ENCODE data around the gene PPIL6. TPM values are rescaled to one million over a fixed set of nuclear protein-coding genes. Genes with fewer than 3 reads are reported as not detected.

The PPIL6 gene
- total RNA-seq, 1 experiment from 2014 or later: 0.05 TPM

DNA sequence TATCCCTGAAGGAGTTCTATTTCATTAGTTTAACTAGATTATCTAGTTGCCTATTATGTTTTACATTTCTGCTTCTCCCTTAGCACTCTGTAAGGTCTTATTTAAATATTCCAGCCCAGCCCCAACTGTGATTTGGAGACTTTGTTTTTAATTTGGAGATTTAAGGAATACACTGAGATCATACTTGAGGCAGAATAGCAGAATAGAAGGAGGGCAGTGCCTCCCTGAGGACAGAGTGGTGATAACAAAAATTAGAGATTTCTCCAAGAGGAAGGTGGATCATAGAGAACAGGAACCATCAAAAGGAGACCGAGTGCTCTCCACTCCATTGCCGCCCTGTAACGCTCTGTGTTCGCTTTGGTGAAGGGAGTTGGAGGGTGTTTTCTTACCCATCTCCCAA, 43.4 kb downstream of the PPIL6 start:
- DNase-seq (ENCODE audit: low read depth): no peak

DNA sequence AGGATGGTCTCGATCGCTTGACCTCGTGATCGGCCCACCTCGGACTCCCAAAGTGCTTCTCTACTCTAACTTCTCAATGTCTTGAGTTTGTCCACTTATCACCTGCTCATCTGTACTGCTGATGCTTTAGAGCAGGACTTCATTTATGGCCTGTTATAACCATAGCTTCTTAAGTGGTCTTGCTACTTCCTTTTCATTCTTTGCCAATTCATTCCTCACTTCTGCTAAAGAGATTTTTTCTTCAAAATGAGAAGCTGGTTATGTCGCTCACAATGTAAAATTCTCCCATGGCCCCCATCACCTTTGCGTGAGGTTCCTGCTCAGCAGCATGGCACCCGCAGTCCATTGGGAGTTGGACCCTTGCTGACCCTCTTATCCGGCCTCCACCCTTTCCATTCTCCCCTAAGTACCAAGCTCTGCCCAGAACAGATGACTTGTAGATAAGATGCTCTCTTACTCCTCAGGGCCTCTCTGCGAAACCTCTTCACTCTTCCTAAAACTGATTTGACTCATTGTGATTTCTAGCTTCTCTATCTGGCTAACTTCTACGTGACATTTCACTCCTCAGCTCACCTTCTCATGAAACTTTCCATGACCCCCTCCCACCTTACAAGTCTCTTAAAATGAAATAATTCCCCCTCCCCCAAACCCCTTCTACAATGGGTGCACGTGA, 44.2 kb downstream of the PPIL6 start:
- no peak for DNase-seq (ENCODE audit: low read depth)

DNA sequence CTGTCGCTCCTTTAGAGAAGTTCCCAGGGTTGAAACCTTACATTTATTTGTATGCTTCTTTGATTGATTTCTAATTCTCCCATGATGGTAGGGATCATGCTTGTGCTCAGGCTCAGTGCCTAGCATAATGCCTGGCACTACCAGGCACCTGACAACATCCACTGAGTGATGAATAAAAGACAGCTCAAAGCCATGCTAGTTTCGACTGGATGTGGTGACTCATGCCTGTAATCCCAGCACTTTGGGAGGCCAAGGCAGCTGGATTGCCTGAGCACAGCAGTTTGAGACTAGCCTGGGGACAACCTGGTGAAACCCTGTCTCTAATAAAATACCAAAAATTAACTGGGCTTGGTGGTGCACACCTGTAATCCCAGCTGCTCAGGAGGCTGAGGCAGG, 46.5 kb downstream of the PPIL6 start:
- peak; percentile 69 for DNase-seq (ENCODE audit: low read depth)

DNA sequence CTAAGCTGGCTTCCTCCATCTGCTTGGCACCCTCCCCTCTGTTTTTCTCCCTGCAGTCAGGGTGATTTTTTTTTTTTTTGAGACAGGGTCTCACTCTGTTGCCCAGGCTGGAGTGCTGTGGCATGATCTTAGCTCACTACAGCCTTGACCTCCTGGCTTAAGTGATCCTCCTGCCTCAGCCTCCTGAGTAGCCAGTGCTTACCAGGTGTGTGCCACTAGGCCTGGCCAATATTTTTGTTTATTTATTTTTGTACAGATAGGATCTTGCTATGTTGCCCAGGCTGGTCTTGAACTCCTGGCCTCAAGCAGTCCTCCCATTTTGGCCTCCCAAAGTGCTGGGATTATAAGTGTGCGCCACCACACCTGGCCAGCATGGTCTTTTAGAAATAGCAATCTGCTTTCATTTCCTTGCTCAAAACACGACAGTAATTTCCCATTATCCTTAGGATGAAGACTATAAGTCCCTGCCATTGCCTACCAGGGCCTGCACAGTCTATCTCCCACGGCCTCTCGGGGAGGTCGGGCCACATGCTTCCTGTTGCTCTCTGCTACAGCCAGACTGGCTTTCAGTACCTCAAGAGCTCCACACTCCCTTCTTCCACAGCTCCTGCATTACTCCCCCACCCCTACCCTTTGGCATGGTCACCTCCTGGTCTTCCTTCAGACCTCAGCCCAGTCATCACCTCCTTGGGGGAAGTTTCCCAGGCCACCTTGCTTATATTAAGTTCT, 47.1 kb downstream of the PPIL6 start:
- DNase-seq (ENCODE audit: low read depth): no peak

DNA sequence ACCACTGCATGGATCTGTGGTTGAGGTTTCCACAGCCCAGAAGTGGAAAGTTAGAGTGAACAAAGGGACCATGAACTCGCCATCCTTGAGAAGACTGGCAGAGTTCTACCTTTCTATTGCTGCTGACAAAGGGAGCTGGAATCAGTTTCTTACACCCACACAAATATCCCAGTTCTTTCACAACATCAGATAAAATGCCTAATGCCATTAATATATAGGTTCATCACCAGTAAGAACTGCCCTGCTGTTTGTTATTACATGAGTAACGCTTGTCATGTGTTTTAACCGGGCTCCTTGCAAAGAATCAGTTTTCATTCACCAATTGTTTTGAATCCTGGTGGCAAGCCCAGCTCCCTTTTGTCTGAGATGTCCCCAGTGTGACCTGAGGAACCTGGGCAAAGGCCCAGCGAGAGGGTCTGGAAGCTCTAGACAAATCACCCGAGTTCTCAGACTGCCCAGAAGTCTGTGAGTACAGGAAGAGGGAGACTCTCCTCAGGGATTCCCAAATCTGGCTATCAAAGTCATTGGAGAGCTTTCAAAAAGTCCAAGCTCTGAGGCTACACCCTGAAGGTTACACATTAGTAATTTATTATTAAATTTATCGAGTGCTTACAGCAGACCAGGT, 50.7 kb downstream of the PPIL6 start:
- no peak for DNase-seq (ENCODE audit: low read depth)

DNA sequence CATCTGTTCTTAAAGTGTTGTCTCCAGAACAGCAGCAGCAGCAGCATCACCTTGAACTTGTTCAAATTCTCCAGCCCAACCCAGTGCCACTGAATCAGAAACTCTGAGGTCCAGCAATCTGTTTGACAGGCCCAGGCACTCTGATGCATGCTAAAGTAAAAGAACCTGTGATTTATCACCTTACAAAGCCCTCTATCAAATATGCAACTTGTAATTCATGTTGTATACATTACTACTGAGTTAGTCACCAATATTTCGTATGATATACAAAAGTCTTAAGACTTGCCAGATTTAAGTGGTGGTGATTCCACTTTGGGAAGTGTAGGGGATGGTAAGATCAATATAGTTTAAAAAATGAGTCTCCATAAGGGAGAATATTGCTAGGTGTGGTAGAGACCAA, 52.2 kb downstream of the PPIL6 start:
- DNase-seq (ENCODE audit: low read depth): no peak

DNA sequence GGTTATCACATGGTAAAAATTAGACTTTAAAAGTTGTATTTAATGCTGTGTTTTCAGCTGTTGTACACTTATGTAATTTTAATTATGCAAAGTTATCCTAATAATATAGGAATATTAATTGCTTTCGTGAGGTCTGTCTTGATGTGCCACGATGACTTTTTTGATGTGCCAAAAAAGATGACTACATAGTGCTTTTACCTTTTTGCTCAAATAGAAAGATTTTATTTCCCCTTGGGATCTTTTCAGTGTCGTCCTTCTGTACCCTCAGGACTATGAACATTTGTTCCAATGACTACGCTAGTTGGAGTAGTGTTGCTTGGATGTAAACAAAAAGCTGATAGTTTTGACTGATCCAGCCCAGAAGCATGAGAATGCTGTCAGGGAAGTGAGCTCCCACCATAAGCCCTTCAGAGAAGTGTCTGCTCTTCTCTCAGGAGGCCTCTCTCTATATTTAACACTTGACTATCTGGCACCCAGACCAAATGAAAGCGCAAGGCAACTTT, 56.9 kb downstream of the PPIL6 start:
- DNase-seq (ENCODE audit: low read depth): no peak

DNA sequence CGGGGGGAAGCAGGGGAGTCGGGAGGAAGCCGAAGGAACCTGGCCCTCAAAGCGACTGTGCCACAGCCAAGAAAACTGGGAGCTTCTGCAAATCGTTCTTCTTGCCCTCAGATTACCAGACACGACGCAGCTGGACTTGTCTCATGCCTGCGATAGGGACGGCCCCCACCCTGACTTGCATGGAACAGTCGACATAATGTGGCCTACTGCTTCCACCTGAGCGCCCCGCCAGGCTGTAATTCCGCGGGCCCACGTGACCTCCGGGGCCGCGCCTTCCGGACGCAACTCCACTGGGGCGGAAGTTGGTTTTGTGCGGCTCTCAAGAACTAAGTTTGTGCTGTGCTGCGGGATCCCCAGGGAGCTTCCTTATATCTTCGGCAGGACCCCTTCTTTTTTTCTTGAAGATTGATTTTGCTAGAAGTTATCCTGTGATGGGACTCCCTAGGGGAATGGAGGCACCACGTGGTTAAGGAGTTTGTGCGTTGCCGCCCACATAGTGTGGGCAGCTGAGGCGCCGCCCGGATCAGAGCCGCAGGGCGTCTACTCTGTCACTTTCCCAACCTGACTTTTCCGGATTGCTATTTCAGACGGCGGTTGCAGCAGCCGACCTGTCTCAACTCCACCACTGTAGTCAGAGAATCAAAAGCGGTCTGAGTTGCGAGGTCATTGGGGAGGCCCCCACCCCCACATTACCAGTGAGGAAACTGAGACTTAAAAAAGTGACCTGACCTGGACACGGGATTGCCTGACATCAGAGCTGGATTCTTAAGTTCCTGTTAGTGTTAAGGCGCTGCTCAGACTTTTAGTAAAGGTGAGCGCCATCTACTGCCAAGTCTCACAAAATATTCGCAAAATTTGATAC, 57.6 kb downstream of the PPIL6 start:
- peak; percentile 89 for DNase-seq (ENCODE audit: low read depth)

DNA sequence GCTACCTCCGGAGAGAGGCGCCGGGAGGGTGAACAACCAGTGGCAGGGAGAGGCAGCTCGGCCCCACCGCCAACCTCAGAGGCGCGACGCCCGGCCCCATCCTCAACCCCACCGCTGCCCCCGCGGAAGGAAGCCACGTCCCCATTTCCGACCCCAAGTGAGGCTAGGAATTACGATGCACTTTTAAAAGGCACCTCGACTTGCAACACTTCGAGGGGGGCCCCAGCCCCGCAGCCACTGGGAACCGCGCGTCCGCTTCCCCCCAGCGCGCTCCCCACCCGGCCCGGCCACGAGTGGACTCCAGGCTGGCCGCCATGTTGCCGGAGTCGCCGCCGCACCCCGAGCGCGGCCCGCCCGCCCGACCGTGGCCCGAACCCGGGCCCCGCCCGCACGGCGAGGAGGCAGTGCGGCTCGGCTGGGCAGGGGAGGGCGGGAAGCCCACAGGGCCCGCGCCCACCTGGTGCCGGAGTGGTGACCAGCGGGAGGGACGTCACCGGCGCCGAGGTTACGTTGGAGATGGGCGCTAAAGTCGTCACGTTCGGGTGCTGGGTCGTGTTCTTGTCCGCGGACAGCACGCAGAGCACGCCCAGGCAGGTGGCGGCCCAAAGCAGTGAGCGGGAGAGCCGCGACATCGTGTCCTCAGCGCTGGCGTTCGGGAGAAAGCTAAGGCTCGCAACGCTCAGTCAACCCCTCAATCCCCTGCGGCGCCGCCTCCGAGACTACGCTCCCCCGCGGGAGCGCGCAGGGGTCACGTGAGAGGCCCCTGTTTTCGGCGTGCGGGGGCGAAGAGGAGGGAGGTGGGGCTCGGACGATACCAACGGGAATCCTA, 58.5 kb downstream of the PPIL6 start, which contains the start of gene CD164:
Gene CD164 (minus strand): TSS at position 721 of the 829 bp plus-strand sequence. CDS start 89 bp downstream, at position 632.
- DNase-seq (ENCODE audit: low read depth): peak; percentile 85

DNA sequence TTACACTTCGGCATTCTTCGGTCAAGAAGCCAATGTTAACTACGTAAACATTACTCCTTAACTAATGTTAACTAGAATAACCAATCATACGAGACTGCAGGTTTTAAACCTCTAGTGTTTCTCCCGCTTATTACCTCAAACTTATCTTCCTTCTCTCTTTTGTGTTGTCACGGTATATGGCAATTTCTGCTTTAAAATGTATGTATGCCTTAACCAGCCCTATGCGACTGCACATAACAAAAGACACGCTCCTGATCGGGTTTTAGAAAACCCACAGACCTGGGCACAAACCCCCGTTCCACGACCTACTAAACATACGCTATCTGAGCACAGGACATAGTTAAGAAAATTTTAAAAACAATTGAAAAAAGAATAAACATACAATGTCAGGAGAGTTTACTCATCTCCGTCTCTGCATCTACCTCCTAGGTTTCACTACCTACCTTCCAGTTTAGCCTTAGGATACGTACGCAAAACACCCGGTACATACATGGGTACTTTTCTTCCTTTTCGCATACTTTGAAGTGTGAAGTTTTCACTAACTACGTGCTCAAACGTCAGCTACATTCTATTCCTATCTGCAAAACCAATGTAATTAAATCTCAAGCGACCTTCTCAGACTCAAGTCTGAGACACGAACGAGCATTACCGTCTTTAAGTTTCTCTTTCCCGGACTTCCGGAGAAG, 59.2 kb downstream of the PPIL6 start:
- peak; percentile 11 for DNase-seq (ENCODE audit: low read depth)

DNA sequence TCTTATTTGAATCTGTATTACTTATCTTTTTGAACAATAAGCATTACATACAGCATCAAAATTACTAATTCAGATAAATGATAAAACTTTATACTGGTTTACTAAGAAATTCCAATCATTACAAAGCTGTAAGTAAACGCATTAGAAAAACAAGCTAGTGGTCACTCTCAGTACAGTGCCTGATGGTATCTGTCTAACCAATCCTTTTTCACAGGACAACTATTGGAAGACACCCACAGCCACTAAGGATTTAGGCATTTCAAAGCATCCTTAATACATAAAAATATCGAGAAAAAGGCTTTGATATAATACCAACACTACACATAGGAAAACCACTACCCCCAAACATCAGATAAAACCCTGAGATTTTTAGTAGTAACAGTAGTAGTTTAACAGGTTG, 60.7 kb downstream of the PPIL6 start:
- DNase-seq (ENCODE audit: low read depth): no peak

DNA sequence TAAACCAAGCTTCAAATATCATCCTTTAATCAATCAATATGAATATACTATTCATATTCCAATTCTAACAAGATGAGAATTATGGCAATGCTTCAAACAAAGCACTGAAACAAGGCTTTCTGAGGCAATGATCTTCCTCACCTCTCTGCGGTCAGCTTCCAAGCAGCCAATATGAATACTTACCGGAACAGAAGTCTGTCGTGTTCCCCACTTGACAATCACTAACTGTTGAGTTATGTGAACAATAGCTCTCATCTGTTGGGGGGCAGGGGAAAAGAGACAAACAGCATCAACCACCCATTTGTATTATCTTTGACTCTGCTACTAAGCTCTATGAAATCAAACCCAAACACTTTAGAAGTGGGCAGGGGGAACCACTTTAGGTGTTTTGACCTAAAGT, 62.7 kb downstream of the PPIL6 start:
- no peak for DNase-seq (ENCODE audit: low read depth)

DNA sequence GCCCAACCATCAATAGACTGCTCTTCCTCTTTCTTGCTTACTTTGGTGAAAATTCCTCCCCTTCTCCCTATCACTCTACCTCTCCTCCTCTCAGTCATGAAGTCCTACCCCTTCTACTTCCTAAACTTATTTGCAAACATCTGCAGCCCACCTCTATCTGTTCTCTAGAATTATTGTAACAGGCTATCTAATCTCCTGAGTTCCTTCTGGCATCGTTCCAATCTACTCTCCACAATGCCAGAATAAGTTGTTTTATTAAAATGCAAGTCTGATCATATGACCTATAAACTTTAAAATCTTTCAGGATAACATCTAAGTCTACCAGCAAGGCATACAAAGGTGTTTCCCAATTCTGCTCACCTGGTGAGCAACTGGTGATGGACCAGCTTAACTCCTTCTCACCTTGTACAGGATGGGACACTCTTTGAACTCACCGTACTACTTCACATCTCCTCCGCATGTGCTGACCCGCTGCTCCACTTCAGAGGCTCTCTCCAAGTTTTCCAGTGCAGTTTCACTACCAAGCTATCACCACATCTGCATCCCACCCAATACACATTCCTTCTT, 66.0 kb downstream of the PPIL6 start:
- DNase-seq (ENCODE audit: low read depth): no peak

DNA sequence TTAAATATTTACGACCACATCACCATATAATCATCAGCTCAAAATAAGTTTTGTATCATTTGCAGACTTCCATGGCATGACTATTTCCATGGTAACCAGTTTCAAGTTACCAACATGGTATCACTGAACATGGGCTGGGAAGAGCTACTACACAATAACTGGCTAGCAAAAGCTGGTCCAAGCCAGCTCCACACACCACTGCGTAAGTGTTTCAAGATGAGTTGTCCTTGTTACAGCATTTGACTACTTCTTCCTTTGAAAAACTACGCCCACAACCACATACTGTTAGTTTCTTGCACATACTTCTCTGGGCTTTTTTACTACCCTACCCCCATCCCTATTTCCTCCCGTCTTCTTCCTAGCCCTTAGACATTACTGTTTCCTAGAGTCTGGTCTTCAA, 66.7 kb downstream of the PPIL6 start:
- no peak for DNase-seq (ENCODE audit: low read depth)

DNA sequence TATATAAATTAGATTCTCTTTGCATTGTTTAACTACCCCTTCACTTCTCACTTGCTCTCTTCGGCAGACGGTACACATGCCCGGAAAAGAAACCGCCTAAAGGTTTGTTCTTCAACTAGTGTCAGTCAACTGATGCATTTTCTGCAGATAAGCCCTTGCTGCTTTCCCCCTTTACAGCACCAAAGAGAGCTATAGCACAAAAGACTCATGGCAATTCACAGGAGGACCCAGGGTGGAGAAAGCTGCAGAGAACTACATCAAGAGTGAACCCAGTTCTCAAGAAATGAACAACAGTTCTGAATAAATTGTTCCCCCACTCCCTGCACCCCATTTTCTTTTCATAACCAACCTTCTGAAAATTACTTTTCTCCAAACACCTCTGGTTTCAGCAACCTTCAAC, 67.1 kb downstream of the PPIL6 start:
- no peak for DNase-seq (ENCODE audit: low read depth)

DNA sequence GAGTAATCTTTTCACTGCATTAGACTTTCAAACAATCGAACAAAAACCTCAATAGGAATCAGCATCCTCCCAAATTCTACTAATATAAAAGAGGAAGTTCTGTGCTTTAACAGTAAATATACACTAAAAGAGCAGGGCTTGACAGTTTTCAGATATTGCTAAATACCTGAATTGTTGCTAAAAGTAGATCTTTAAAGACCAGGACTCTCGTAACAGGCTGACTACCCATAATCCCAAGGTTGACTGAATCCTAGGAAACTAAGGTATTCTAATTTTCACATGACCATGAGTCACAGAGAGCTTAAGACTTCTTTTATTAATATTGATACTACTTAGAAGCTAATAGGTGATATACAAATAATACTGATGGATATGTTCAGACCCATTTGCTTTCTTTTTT, 68.3 kb downstream of the PPIL6 start:
- no peak for DNase-seq (ENCODE audit: low read depth)

DNA sequence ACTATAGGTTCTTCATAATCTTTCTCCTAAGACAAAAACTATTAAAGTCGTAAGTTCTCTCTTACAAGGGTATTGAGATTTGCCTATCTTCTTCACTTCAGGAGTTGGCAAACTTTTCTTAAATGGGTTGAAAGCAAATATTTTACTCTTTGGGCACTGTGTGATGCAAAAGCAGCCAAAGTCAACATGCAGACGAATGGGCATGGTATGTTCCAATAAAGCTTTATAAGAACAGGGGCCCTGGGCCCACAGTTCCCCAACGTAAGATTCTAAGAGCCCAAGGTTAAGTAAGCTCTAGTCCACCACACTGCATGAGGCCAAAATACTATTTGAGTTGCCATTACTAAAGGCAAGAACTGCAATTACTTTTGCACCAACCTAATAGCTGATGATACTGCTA, 69.6 kb downstream of the PPIL6 start:
- no peak for DNase-seq (ENCODE audit: low read depth)

DNA sequence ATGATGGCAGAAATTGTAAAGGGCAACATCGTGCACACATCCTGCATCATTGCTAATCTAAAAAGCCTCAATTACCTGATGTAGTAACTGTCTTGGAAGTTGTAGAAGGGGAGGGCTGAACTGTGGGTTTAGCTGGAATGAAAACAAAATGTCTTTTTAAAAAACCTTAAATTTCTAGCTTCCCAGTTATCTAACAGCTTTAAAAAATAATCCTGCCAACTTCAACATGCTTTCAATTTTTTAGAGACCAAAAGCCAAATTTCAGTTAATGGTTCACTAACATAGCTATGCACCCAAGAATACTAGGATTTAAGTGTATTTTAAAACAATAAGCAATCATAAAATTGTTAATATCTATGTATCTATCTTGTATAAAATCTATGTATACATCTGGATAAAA, 70.1 kb downstream of the PPIL6 start:
- no peak for DNase-seq (ENCODE audit: low read depth)

DNA sequence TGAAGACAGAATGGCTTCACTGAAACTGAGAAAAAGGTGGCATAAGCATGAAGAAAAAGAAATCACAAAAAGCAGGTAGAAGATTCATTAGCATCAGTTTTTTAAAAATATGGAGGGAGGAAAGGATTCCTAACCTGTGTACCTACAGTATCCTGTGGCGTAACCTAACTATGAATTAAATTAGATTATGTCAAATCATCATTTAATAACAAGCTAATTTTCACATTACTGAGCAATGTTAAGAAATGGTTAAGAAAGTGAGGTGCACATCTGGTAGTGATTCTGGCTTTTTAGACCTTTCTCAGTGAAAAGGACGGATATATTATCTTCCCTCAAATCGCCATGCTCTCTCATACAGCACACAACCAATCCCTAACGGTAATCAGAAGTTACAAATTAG, 70.7 kb downstream of the PPIL6 start:
- DNase-seq (ENCODE audit: low read depth): no peak

All from HT1080 (cell line).